H1 (cell line): ENCODE results near the gene PIP5K1B. TPM values are rescaled to one million over a fixed set of nuclear protein-coding genes. Genes with fewer than 3 reads are reported as not detected.

Experiments used
- BCL11A ChIP-seq, 2 experiments: IDR thresholded peaks; one replicate each; pipeline ENCODE4 v1.6.1; 2011; ENCODE audit warnings: low read depth in 2 of 2, low read length in 2 of 2, mild to moderate bottlenecking in 2 of 2
- BRCA1 ChIP-seq: IDR thresholded peaks from 2 replicates; pipeline ENCODE4 v1.6.1; 2012; ENCODE audit warnings: low read depth, low read length, improper control_type of control experiment
- CREB1 ChIP-seq: IDR thresholded peaks from 2 replicates; pipeline ENCODE4 v1.6.1; 2012; ENCODE audit warnings: inconsistent platforms
- CTBP2 ChIP-seq: IDR thresholded peaks from 2 replicates; pipeline ENCODE4 v1.7.0; 2011; ENCODE audit warnings: borderline replicate concordance, mild to moderate bottlenecking, moderate library complexity, mixed read lengths, low read length; ENCODE audit not compliant: insufficient read depth, insufficient read length
- NANOG ChIP-seq: IDR thresholded peaks from 2 replicates; pipeline ENCODE4 v1.6.1; 2011; ENCODE audit warnings: low read length, low read depth, mild to moderate bottlenecking, inconsistent platforms; ENCODE audit not compliant: insufficient read depth, poor library complexity, severe bottlenecking
- POLR2AphosphoS5 ChIP-seq: IDR thresholded peaks from 2 replicates; pipeline ENCODE4 v1.6.1; 2011; ENCODE audit warnings: low read depth, low read length
- POU5F1 ChIP-seq: IDR thresholded peaks from 2 replicates; pipeline ENCODE4 v1.6.1; 2011; ENCODE audit warnings: low read depth, mild to moderate bottlenecking, low read length, moderate library complexity
- SAP30 ChIP-seq: fragments of 300-600 bp; sonication (generic); IDR thresholded peaks from 2 replicates; pipeline ENCODE4 v1.7.1; 2012; ENCODE audit warnings: low read length, moderate library complexity, mild to moderate bottlenecking, inconsistent platforms; ENCODE audit not compliant: insufficient read depth, insufficient replicate concordance
- TAF7 ChIP-seq: optimal IDR thresholded peaks from 2 replicates; pipeline ENCODE3; 2011; ENCODE audit warnings: low read depth, mild to moderate bottlenecking, inconsistent platforms, low read length, moderate library complexity, borderline replicate concordance
- YY1 ChIP-seq: IDR thresholded peaks from 2 replicates; pipeline ENCODE4 v1.6.1; 2011; ENCODE audit warnings: low read depth, mild to moderate bottlenecking, low read length
- polyA plus RNA-seq, 7 experiments: library from polyadenylated mRNA; depleted of rRNA in 3 of 7; stranded (reverse) in 5 of 7; unstranded in 2 of 7; fragments of >200 nt in 5 of 7; fragments of 200-250 nt in 2 of 7; gene quantifications; 1 replicate in 5 of 7; 2 replicates in 1 of 7; 4 replicates in 1 of 7; pipeline versions ENCODE4 v1.2.1 to v1.2.3, GENCODE V29; 2011 to 2013; ENCODE audit warnings: missing spikeins in 2 of 7, mixed read lengths in 2 of 7
- total RNA-seq: library from RNA; stranded (reverse); fragmentation: NEBNext Ultra II Directional; extraction: Animal tissue kit (Norgen Biotek cat#: 25700); gene quantifications from 2 replicates; pipeline ENCODE4 v1.2.1, GENCODE V29; 2021
- TF ChIP-seq, protein P1 (sequence below): fragments of 300-600 bp; sonication (generic); IDR thresholded peaks from 2 replicates; pipeline ENCODE4 v1.7.1; 2012; ENCODE audit warnings: low read length, moderate library complexity, mild to moderate bottlenecking, inconsistent platforms; ENCODE audit not compliant: insufficient replicate concordance

The PIP5K1B gene
- total and polyA plus RNA-seq, 2 of the 8 experiments (the other 6 are each of a cell fraction or from before 2014, with no cell fraction given) = 4.7 to 7.7 TPM

DNA sequence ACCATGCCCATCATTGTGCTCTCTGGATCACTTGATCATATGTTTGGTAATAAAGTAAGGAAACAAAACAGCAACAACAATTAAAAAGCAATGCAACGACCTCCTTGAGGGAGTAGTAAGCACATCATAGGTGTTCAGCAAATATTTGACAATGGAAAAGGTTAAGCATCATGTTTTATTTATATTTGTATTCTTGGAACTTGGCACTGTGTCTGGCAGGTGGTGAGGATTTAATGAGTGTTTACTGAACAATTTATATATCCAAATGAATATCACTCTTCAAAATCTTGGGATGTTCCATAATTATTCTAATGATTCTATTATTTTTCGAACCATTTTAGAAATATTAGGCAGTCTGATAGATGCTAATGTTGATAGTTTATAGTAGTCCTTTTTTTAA, 6.2 kb downstream of the PIP5K1B start (continued):
- TF ChIP-seq, protein P1, sequence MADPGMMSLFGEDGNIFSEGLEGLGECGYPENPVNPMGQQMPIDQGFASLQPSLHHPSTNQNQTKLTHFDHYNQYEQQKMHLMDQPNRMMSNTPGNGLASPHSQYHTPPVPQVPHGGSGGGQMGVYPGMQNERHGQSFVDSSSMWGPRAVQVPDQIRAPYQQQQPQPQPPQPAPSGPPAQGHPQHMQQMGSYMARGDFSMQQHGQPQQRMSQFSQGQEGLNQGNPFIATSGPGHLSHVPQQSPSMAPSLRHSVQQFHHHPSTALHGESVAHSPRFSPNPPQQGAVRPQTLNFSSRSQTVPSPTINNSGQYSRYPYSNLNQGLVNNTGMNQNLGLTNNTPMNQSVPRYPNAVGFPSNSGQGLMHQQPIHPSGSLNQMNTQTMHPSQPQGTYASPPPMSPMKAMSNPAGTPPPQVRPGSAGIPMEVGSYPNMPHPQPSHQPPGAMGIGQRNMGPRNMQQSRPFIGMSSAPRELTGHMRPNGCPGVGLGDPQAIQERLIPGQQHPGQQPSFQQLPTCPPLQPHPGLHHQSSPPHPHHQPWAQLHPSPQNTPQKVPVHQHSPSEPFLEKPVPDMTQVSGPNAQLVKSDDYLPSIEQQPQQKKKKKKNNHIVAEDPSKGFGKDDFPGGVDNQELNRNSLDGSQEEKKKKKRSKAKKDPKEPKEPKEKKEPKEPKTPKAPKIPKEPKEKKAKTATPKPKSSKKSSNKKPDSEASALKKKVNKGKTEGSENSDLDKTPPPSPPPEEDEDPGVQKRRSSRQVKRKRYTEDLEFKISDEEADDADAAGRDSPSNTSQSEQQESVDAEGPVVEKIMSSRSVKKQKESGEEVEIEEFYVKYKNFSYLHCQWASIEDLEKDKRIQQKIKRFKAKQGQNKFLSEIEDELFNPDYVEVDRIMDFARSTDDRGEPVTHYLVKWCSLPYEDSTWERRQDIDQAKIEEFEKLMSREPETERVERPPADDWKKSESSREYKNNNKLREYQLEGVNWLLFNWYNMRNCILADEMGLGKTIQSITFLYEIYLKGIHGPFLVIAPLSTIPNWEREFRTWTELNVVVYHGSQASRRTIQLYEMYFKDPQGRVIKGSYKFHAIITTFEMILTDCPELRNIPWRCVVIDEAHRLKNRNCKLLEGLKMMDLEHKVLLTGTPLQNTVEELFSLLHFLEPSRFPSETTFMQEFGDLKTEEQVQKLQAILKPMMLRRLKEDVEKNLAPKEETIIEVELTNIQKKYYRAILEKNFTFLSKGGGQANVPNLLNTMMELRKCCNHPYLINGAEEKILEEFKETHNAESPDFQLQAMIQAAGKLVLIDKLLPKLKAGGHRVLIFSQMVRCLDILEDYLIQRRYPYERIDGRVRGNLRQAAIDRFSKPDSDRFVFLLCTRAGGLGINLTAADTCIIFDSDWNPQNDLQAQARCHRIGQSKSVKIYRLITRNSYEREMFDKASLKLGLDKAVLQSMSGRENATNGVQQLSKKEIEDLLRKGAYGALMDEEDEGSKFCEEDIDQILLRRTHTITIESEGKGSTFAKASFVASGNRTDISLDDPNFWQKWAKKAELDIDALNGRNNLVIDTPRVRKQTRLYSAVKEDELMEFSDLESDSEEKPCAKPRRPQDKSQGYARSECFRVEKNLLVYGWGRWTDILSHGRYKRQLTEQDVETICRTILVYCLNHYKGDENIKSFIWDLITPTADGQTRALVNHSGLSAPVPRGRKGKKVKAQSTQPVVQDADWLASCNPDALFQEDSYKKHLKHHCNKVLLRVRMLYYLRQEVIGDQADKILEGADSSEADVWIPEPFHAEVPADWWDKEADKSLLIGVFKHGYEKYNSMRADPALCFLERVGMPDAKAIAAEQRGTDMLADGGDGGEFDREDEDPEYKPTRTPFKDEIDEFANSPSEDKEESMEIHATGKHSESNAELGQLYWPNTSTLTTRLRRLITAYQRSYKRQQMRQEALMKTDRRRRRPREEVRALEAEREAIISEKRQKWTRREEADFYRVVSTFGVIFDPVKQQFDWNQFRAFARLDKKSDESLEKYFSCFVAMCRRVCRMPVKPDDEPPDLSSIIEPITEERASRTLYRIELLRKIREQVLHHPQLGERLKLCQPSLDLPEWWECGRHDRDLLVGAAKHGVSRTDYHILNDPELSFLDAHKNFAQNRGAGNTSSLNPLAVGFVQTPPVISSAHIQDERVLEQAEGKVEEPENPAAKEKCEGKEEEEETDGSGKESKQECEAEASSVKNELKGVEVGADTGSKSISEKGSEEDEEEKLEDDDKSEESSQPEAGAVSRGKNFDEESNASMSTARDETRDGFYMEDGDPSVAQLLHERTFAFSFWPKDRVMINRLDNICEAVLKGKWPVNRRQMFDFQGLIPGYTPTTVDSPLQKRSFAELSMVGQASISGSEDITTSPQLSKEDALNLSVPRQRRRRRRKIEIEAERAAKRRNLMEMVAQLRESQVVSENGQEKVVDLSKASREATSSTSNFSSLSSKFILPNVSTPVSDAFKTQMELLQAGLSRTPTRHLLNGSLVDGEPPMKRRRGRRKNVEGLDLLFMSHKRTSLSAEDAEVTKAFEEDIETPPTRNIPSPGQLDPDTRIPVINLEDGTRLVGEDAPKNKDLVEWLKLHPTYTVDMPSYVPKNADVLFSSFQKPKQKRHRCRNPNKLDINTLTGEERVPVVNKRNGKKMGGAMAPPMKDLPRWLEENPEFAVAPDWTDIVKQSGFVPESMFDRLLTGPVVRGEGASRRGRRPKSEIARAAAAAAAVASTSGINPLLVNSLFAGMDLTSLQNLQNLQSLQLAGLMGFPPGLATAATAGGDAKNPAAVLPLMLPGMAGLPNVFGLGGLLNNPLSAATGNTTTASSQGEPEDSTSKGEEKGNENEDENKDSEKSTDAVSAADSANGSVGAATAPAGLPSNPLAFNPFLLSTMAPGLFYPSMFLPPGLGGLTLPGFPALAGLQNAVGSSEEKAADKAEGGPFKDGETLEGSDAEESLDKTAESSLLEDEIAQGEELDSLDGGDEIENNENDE = no peak
- TF ChIP-seq CREB1 (no peak), POLR2AphosphoS5 (no peak), BCL11A (IDR thresholded peaks at IDR 0.05; ENCODE audit: low read depth in 2 of 2, low read length in 2 of 2) (no peak), POU5F1 (no peak), YY1 (no peak), NANOG (no peak), BRCA1 (no peak), TAF7 (no peak), SAP30 (no peak), CTBP2 (no peak)
- TF ChIP-seq, all 59 proteins: peak for 0
